ENCODE data around the gene LPO. TPM values are rescaled to one million over a fixed set of nuclear protein-coding genes. Genes with fewer than 3 reads are reported as not detected.

Gene LPO
- total and polyA plus RNA-seq, 10 of the 15 experiments (the other 5 are each of a cell fraction or from before 2014, with no cell fraction given), result 0.03 to 0.11 (median 0.06) TPM; not detected in 7

GRCh38 chr17:58317421-58318064 lies 79.2 kb downstream of the LPO start (continued):
- TF ChIP-seq YY1 (IDR thresholded peaks at IDR 0.05; ENCODE audit: low read depth, low read length) (0 out of 2 replicates have a peak, but pooled peaks have one; percentile 51), NBN (IDR thresholded peaks at IDR 0.05) (0 out of 2 replicates have a peak, but pooled peaks have one; percentile 46), IRF4 (IDR thresholded peaks at IDR 0.05; ENCODE audit: low read depth, low read length) (peak; percentile 63; the same call in 1 of the 2 replicates), SMARCA5 (IDR thresholded peaks at IDR 0.05) (0 out of 2 replicates have a peak, but pooled peaks have one; percentile 50), TAF1 (IDR thresholded peaks at IDR 0.05; ENCODE audit: borderline replicate concordance, low read depth, low read length) (no peak), ESRRA (IDR thresholded peaks at IDR 0.05; ENCODE audit: low read length) (no peak), ETV6 (conservative IDR thresholded peaks at IDR 0.05 in 1 of 2, IDR thresholded peaks at IDR 0.05 in 1 of 2; ENCODE audit: borderline replicate concordance in 1 of 2, low read depth in 1 of 2) (0 out of 4 replicates have a peak, but pooled peaks of 1 of the 2 experiments have one; percentile 20), RUNX3 (IDR thresholded peaks at IDR 0.05; ENCODE audit: low read length) (peak; percentile 59), SKIL (IDR thresholded peaks at IDR 0.05; ENCODE audit: low read depth, poor library complexity, severe bottlenecking) (peak; percentile 40), MTA3 (IDR thresholded peaks at IDR 0.05; ENCODE audit: borderline replicate concordance, low read length) (no peak)

All from GM12878 (cell line).